Activated CD8-positive, alpha-beta T cell treated with anti-CD3 and anti-CD28 coated beads for 36 hours (primary cell): ENCODE results near the gene RALB. TPM values are rescaled to one million over a fixed set of nuclear protein-coding genes. Genes with fewer than 3 reads are reported as not detected.

ENCODE experiments used
- ATAC-seq: fragments of 200-7000 bp; cut with Tn5 transposase; one replicate; pipeline ENCODE4 v1.10.0; 2021; ENCODE audit warnings: mild to moderate bottlenecking, moderate library complexity
- CTCF ChIA-PET: fragments of 350-600 bp; sonication (Branson Sonifier 250); formaldehyde crosslinking; loops from one replicate; lab custom pipeline; 2021; ENCODE audit warnings: antibody characterized with exemption; lab: Charles Lee
- POLR2A ChIA-PET: fragments of 350-600 bp; sonication (Branson Sonifier 250); formaldehyde crosslinking; loops from one replicate; lab custom pipeline; 2021; ENCODE audit warnings: antibody characterized with exemption; lab: Charles Lee
- DNase-seq: peaks from one replicate; pipeline ENCODE4 v3.0.0-alpha.2; 2020
- H3K27ac Mint-ChIP-seq: one replicate; pipeline ENCODE4 v1.8.0; 2021; ENCODE audit warnings: mild to moderate bottlenecking, mixed read lengths
- H3K27me3 Mint-ChIP-seq: one replicate; pipeline ENCODE4 v1.8.0; 2021; ENCODE audit warnings: mixed read lengths
- H3K36me3 Mint-ChIP-seq: one replicate; pipeline ENCODE4 v1.8.0; 2021; ENCODE audit warnings: low read depth, mixed read lengths
- H3K4me1 Mint-ChIP-seq: one replicate; pipeline ENCODE4 v1.8.0; 2021; ENCODE audit warnings: low read depth, mixed read lengths
- H3K4me3 Mint-ChIP-seq: one replicate; pipeline ENCODE4 v1.8.0; 2021; ENCODE audit warnings: mild to moderate bottlenecking, moderate library complexity, mixed read lengths
- H3K9me3 Mint-ChIP-seq: one replicate; pipeline ENCODE4 v1.8.0; 2021; ENCODE audit warnings: mixed read lengths
- intact Hi-C: fragments of 100-400 bp; cut with micrococcal nuclease; formaldehyde crosslinking; loops from one replicate; pipeline ENCODE4 v1.10.0; 2022
- total RNA-seq, 2 experiments: library from RNA; stranded (reverse); gene quantifications; one replicate each; pipeline ENCODE4 v1.2.3, GENCODE V29; 2021
- TF ChIP-seq, protein P1 (sequence below): fragments of 200-600 bp; IDR thresholded peaks from one replicate; pipeline ENCODE4 v1.8.0; 2022; ENCODE audit warnings: antibody characterized with exemption, mild to moderate bottlenecking

Gene RALB
- total RNA-seq, 2 experiments from 2014 or later = 16.7 to 17.6 TPM

DNA sequence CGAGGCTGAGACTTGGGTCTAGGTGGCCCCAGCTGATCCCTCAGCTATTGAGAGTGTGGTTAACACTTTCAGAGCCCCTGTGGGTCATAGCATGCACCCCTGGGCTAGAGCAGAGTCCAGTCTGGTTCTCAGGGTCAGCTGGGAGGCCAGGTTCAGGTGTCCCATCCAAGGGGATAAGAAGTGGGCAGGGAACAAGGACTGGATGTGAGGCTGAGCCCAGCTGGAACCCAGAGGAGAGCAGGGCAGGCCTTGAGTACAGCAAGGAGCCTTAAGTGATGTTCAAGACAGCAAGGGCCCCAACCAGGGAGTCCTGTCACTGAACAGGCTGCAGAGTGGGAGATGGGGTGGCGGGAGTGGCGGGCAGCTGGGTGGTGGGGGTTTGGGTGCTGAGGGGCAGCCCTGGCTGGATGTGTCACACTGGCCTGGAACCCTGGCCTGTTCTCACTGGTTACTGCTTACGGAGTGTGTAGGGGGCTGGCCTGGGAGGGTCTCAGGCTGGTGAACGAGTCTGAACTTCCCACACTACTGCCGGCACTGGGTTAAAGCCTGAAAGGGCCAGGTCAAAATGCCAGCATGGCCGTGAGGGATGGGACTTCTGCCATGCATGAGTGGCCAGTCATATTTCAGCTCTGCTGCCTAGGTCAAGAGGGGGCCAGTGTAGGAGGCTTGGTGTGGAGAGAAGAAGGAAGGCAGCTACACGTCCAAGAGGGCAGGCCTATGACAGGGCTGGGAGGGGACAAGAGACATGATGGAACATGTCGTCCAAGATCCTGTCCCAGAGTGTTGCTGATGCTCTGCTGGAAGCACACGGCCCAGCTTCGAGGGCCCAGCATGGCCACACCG is 43.0 kb upstream of the RALB start:
- Mint-ChIP-seq H3K27me3 (no peaks in the 10 kb centered on the region), H3K27ac (peak overlapping the region; percentile 23), H3K9me3 (no peaks in the 10 kb centered on the region), H3K4me1 (peaks cover 11% of the 10 kb centered on the region), H3K4me3 (no peak overlapping the region), H3K36me3 (no peaks in the 10 kb centered on the region)
- intact Hi-C loops = no loop called here
- POLR2A ChIA-PET = interaction anchor here (1.1 kb wide), 1 partner anchor 103 kb away, joined by 3 read pairs; no protein-coding TSS in a partner anchor
- no peak for DNase-seq
- TF ChIP-seq, protein P1, sequence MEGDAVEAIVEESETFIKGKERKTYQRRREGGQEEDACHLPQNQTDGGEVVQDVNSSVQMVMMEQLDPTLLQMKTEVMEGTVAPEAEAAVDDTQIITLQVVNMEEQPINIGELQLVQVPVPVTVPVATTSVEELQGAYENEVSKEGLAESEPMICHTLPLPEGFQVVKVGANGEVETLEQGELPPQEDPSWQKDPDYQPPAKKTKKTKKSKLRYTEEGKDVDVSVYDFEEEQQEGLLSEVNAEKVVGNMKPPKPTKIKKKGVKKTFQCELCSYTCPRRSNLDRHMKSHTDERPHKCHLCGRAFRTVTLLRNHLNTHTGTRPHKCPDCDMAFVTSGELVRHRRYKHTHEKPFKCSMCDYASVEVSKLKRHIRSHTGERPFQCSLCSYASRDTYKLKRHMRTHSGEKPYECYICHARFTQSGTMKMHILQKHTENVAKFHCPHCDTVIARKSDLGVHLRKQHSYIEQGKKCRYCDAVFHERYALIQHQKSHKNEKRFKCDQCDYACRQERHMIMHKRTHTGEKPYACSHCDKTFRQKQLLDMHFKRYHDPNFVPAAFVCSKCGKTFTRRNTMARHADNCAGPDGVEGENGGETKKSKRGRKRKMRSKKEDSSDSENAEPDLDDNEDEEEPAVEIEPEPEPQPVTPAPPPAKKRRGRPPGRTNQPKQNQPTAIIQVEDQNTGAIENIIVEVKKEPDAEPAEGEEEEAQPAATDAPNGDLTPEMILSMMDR = no peak
- CTCF ChIA-PET = interaction anchor here (1.0 to 1.5 kb wide), 5 partner anchors 34 to 456 kb away, joined by 3 to 5 read pairs (median 4); no protein-coding TSS in a partner anchor
- no peak for ATAC-seq

DNA sequence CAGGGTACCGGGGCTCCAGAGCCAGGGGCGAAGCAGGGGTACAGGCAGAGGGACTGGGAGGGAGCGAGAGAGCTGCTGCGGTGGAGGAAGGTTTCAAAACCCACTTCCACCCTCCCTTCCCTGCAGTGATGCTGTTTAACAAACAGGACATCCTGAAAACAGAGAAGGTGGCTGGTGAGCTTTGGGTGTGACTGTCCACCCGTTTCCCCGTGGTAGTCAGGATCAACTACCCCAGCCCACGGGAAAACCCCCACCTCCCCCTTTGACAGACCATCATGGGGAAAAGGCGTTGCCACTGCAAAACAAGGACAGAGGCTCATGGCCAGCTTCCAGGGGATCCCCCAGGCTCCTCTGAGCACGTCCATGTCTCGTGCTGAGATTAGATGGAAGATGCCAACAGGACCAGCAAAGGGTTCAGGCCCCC is 42.4 kb upstream of the RALB start:
- Mint-ChIP-seq H3K4me3 (no peak overlapping the region), H3K27me3 (no peaks in the 10 kb centered on the region), H3K36me3 (no peaks in the 10 kb centered on the region), H3K27ac (peak overlapping the region; percentile 65), H3K4me1 (peaks cover 11% of the 10 kb centered on the region), H3K9me3 (no peaks in the 10 kb centered on the region)
- ChIA-PET CTCF (interaction anchor here (1.0 to 1.5 kb wide), 4 partner anchors 35 to 456 kb away, joined by 3 to 5 read pairs (median 4); no protein-coding TSS in a partner anchor), POLR2A (no interaction called here)
- TF ChIP-seq, protein P1 = no peak
- intact Hi-C loops = no loop called here
- peak; percentile 54 for ATAC-seq
- DNase-seq = no peak

DNA sequence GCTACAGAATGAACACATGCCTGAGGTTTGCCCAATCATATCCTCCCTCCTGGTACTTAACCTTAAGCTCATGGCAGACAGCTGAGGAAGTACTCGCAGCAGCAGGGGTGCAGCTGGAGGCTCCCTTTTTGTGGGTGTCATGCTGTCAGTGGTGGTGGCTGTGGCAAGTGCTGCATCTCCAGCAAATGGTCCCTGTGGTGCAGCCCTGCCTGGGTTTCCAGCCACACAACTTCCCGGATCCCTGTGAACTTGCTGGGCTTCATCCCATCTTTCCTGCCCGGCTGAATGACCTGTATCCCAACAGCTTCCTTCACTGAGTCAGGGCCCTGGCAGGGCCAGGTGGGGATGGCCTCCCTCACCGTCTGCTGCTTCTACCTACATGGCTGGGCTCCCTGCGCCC is 34.5 kb upstream of the RALB start:
- DNase-seq = no peak
- Mint-ChIP-seq H3K4me1 (peaks cover 23% of the 10 kb centered on the region), H3K4me3 (no peak overlapping the region), H3K27me3 (no peaks in the 10 kb centered on the region), H3K27ac (no peak overlapping the region), H3K36me3 (peaks cover 64% of the 10 kb centered on the region), H3K9me3 (peaks cover 31% of the 10 kb centered on the region)
- intact Hi-C loops = no loop called here
- ChIA-PET CTCF (interaction anchor here (0.7 to 0.8 kb wide), 2 partner anchors 43 to 95 kb away, joined by 3 read pairs; no protein-coding TSS in a partner anchor), POLR2A (interaction anchor here (1.1 kb wide), 1 partner anchor 15 kb away, joined by 3 read pairs; no protein-coding TSS in a partner anchor)
- TF ChIP-seq, protein P1 = no peak
- ATAC-seq = no peak

DNA sequence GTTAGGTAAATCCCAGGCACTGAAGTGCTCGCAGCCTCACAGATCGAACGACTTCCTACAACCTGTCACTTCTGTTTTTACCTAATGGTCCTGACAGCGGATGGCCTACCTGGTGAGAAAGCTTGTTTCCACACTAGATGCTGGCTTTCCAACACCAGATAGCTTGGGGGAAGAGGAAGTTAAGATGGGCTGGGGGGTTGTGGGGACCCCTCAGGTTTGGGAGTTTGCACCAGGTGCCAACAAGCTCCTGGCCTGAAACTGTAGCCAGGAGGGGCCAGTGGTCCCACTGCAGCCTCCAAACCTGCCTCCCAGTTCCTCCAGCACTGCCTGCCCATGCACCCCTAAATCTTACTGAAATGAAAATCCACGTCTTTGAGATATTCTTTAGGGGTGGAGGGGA is 33.4 kb upstream of the RALB start:
- H3K9me3 Mint-ChIP-seq = peaks cover 31% of the 10 kb centered on the region
- intact Hi-C loops = no loop called here
- H3K27me3 Mint-ChIP-seq = no peaks in the 10 kb centered on the region
- H3K4me3 Mint-ChIP-seq = no peak overlapping the region
- DNase-seq (no peak), ATAC-seq (no peak)
- CTCF ChIA-PET = interaction anchor here (1.0 to 1.8 kb wide), 4 partner anchors 13 to 516 kb away, joined by 3 to 6 read pairs (median 4); no protein-coding TSS in a partner anchor
- POLR2A ChIA-PET = interaction anchor here (0.6 to 1.1 kb wide), 4 partner anchors 12 to 118 kb away, joined by 3 read pairs; no protein-coding TSS in a partner anchor
- TF ChIP-seq, protein P1 = no peak
- peaks cover 65% of the 10 kb centered on the region for H3K36me3 Mint-ChIP-seq
- H3K4me1 Mint-ChIP-seq = peaks cover 27% of the 10 kb centered on the region
- no peak overlapping the region for H3K27ac Mint-ChIP-seq
